ENCODE data around the gene CYP2S1. TPM values are rescaled to one million over a fixed set of nuclear protein-coding genes. Genes with fewer than 3 reads are reported as not detected.

CYP2S1 gene
- total RNA-seq, 1 experiment from 2014 or later: 6.8 TPM

DNA sequence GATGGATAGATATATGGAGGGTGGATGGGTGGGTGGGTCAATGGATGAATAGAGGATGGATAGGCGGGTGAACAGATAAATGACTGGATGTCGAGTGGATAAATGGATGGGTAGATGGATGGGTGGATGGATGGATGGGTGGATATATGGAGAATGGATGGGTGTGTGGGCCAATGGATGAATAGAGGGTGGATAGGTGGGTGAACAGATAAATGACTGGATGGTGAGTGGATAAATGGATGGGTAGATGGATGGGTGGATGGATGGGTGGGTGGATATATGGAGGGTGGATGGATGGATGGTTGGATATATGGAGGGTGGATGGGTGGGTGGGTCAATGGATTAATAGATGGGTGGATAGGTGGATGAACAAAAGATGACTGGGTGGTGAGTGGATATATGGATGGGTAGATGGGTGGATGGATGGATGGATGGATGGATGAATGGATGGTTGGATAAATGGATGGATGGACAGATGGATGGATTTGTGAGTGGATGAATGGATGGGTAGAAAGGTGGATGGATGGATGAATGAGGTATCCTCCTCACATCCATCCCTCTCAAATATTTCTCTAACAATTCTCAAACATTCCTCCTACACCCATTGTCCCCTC is 47.0 kb downstream of the CYP2S1 start:
- Histone ChIP-seq H3K9me2 (ENCODE audit: insufficient read depth) (no peaks in the 10 kb centered on the region), H3K4me3 (no peak overlapping the region), H3K4me2 (no peak overlapping the region), H3K27me3 (ENCODE audit: insufficient read depth, low read depth) (no peaks in the 10 kb centered on the region), H3K79me2 (ENCODE audit: low read depth) (no peaks in the 10 kb centered on the region), H3K36me3 (ENCODE audit: low read depth) (no peaks in the 10 kb centered on the region), H3F3A (ENCODE audit: insufficient read depth, low read depth) (no peaks in the 10 kb centered on the region), H3K27ac (no peak overlapping the region), H4K20me1 (ENCODE audit: insufficient read depth) (no peaks in the 10 kb centered on the region), H3K4me1 (replicated peaks; ENCODE audit: insufficient read depth) (no peaks in the 10 kb centered on the region), H3K9me3 (ENCODE audit: insufficient read depth, low read depth) (no peaks in the 10 kb centered on the region), H2AFZ (no peak overlapping the region)
- ChIA-PET POLR2A (ENCODE audit: unreplicated experiment) (no interaction called here), CTCF (no interaction called here)
- DNase-seq: no peak
- BruUV-seq (replicated peaks): no TSS peak
- no peak for TF ChIP-seq EZH2 (IDR thresholded peaks at IDR 0.05; ENCODE audit: low read depth)
- TF ChIP-seq, protein P1, sequence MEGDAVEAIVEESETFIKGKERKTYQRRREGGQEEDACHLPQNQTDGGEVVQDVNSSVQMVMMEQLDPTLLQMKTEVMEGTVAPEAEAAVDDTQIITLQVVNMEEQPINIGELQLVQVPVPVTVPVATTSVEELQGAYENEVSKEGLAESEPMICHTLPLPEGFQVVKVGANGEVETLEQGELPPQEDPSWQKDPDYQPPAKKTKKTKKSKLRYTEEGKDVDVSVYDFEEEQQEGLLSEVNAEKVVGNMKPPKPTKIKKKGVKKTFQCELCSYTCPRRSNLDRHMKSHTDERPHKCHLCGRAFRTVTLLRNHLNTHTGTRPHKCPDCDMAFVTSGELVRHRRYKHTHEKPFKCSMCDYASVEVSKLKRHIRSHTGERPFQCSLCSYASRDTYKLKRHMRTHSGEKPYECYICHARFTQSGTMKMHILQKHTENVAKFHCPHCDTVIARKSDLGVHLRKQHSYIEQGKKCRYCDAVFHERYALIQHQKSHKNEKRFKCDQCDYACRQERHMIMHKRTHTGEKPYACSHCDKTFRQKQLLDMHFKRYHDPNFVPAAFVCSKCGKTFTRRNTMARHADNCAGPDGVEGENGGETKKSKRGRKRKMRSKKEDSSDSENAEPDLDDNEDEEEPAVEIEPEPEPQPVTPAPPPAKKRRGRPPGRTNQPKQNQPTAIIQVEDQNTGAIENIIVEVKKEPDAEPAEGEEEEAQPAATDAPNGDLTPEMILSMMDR (conservative IDR thresholded peaks at IDR 0.05): no peak
- intact Hi-C loops (cut with micrococcal nuclease; ENCODE audit: unreplicated experiment): no loop called here

DNA sequence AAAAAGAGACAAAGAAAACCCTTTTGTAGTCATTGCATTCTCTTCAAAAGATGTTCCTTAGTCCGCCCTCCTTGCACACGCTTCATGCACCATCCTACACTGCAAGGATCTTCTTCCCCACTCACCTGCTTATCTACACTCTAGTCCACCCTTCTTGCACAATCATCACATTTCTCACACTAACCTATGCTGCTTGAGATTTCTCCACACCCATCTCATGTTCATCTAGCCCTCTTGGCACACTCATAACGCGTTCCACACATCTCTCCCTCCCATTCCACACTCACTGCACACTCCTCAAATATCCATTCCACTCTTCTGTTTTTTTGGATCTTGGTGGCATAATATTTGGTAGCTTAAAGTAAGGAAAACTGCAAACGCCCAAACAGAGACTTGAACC is 48.8 kb downstream of the CYP2S1 start:
- Histone ChIP-seq H3K4me2 (no peak overlapping the region), H3F3A (ENCODE audit: insufficient read depth, low read depth) (no peaks in the 10 kb centered on the region), H4K20me1 (ENCODE audit: insufficient read depth) (no peaks in the 10 kb centered on the region), H3K4me3 (no peak overlapping the region), H3K9me2 (ENCODE audit: insufficient read depth) (no peaks in the 10 kb centered on the region), H3K79me2 (ENCODE audit: low read depth) (no peaks in the 10 kb centered on the region), H3K27me3 (ENCODE audit: insufficient read depth, low read depth) (no peaks in the 10 kb centered on the region), H3K9me3 (ENCODE audit: insufficient read depth, low read depth) (no peaks in the 10 kb centered on the region), H3K4me1 (replicated peaks; ENCODE audit: insufficient read depth) (no peaks in the 10 kb centered on the region), H2AFZ (no peak overlapping the region), H3K27ac (no peak overlapping the region), H3K36me3 (ENCODE audit: low read depth) (no peaks in the 10 kb centered on the region)
- TF ChIP-seq, protein P1 (conservative IDR thresholded peaks at IDR 0.05): no peak
- TF ChIP-seq EZH2 (IDR thresholded peaks at IDR 0.05; ENCODE audit: low read depth): no peak
- ChIA-PET POLR2A (ENCODE audit: unreplicated experiment) (interaction anchor here (0.5 kb wide), 1 partner anchor 886 kb away, joined by 3 read pairs; no protein-coding TSS in a partner anchor), CTCF (interaction anchor here (0.6 kb wide), 1 partner anchor 57 kb away, joined by 9 read pairs; no protein-coding TSS in a partner anchor)
- no TSS peak for BruUV-seq (replicated peaks)
- DNase-seq: no peak
- intact Hi-C loops (cut with micrococcal nuclease; ENCODE audit: unreplicated experiment): no loop called here

DNA sequence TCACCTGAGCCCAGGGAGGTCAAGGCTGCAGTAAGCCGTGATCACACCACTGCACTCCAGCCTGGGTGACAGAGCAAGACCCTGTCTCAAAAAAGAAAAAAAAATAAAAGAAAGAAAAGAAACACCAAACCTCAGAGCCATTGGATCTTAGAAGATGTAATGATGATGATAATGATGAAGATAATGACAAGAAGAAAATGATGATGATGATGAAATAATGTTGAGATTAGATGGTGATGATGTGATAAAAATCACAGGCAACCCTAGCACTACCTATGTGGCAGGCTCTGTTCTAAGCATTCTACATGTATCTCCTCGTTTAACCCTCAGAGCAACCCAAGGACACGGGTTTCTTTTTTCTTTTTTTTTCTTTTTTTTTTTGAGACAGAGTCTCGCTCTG is 51.1 kb downstream of the CYP2S1 start:
- POLR2A ChIA-PET (ENCODE audit: unreplicated experiment): no interaction called here
- Histone ChIP-seq H3F3A (ENCODE audit: insufficient read depth, low read depth) (no peaks in the 10 kb centered on the region), H3K4me2 (no peak overlapping the region), H3K27me3 (ENCODE audit: insufficient read depth, low read depth) (no peaks in the 10 kb centered on the region), H3K4me1 (replicated peaks; ENCODE audit: insufficient read depth) (no peaks in the 10 kb centered on the region), H3K9me2 (ENCODE audit: insufficient read depth) (no peaks in the 10 kb centered on the region), H3K4me3 (no peak overlapping the region), H4K20me1 (ENCODE audit: insufficient read depth) (no peaks in the 10 kb centered on the region), H3K36me3 (ENCODE audit: low read depth) (no peaks in the 10 kb centered on the region), H3K27ac (no peak overlapping the region), H3K79me2 (ENCODE audit: low read depth) (no peaks in the 10 kb centered on the region), H2AFZ (no peak overlapping the region), H3K9me3 (ENCODE audit: insufficient read depth, low read depth) (no peaks in the 10 kb centered on the region)
- intact Hi-C loops (cut with micrococcal nuclease; ENCODE audit: unreplicated experiment): no loop called here
- no peak for DNase-seq
- TF ChIP-seq EZH2 (IDR thresholded peaks at IDR 0.05; ENCODE audit: low read depth): no peak
- TF ChIP-seq, protein P1 (conservative IDR thresholded peaks at IDR 0.05): no peak
- CTCF ChIA-PET: no interaction called here
- BruUV-seq (replicated peaks): no TSS peak

Data from PC-9 (cell line).